ENCODE measurements around the gene RTL10. TPM values are rescaled to one million over a fixed set of nuclear protein-coding genes. Genes with fewer than 3 reads are reported as not detected.

Gene RTL10
- total and polyA plus RNA-seq, 2 of the 8 experiments (the other 6 are each of a cell fraction or from before 2014, with no cell fraction given) = 11.5 to 18.8 TPM

DNA sequence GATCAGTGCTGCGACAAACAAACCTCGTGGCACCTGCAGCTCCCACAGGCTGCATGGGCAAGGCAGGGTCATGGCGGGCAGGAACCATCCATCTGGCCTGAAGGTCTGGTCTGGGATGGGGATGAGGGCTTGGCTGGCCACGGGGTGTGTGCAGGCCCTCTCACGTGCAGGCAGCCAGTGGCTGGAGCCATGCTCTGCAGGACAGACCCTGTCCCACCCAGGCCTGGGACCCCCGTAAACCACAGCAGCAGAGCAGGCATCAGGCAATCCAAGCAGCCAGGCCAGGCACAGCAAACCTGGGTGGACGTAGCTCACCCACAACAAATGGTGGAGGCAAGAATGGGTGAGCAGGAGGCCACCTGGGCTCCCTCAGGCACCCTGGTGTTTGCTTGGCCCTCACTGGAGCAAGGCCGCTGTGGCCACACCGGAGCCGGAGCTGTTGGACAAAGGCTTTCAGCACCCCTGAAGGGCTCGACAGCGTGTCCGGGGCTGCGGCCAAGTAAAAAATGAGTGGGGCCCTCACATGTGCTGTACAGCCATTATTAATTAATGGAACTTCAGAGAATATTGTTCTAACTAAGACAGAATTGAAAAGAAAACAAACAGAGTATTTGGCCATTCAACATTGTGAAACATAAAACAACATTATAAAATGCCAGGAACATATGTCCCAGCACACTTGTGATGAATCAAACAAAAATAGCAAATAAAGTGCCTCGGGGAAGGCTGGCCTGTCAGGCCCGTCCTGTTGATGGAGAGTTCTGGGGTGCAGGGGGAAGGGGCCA is 24.0 kb upstream of the RTL10 start:
- TF ChIP-seq BCL11A (IDR thresholded peaks at IDR 0.05; ENCODE audit: low read depth in 2 of 2, low read length in 2 of 2) = no peak
- TF ChIP-seq, protein P1, sequence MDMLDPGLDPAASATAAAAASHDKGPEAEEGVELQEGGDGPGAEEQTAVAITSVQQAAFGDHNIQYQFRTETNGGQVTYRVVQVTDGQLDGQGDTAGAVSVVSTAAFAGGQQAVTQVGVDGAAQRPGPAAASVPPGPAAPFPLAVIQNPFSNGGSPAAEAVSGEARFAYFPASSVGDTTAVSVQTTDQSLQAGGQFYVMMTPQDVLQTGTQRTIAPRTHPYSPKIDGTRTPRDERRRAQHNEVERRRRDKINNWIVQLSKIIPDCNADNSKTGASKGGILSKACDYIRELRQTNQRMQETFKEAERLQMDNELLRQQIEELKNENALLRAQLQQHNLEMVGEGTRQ (IDR thresholded peaks at IDR 0.05; ENCODE audit: low read length) = no peak
- no peak for TF ChIP-seq SIX5 (IDR thresholded peaks at IDR 0.05; ENCODE audit: low read depth, low read length)
- TF ChIP-seq SP4 (IDR thresholded peaks at IDR 0.05; ENCODE audit: low read length) = no peak
- no peak for TF ChIP-seq JUN (IDR thresholded peaks at IDR 0.05; ENCODE audit: low read depth, low read length)
- TF ChIP-seq, protein P2, sequence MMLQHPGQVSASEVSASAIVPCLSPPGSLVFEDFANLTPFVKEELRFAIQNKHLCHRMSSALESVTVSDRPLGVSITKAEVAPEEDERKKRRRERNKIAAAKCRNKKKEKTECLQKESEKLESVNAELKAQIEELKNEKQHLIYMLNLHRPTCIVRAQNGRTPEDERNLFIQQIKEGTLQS (IDR thresholded peaks at IDR 0.05; ENCODE audit: insufficient read depth, low read depth, low read length) = no peak
- no peak for TF ChIP-seq SP1 (IDR thresholded peaks at IDR 0.05; ENCODE audit: low read depth, low read length)
- no peak for TF ChIP-seq EZH2 (IDR thresholded peaks at IDR 0.05; ENCODE audit: low read depth, low read length, severe bottlenecking)
- TF ChIP-seq HDAC6 (IDR thresholded peaks at IDR 0.05; ENCODE audit: low read depth, low read length) = no peak
- TF ChIP-seq CREB1 (IDR thresholded peaks at IDR 0.05) = no peak
- peaks cover 11 to 26% (median 20%) of the 10 kb centered on the region in 4 experiments for H3K4me1 ChIP-seq (replicated peaks in 1 of 4; ENCODE audit: control insufficient read depth in 3 of 4, insufficient read depth in 4 of 4, low read length in 3 of 4)
- no peaks in the 10 kb centered on the region for H3K9me3 ChIP-seq (ENCODE audit: insufficient read depth in 2 of 2, low read depth in 1 of 2, low read length in 1 of 2)
- H3K79me1 ChIP-seq (ENCODE audit: low read depth, low read length) = no peaks in the 10 kb centered on the region; the same call in 1 of the 2 replicates
- H2BK120ac ChIP-seq (replicated peaks; ENCODE audit: low read depth, low read length) = no peak overlapping the region
- H3K4me3 ChIP-seq (ENCODE audit: extremely low read depth in 1 of 4, insufficient read depth in 2 of 4, low read depth in 3 of 4, low read length in 4 of 4) = no peak overlapping the region
- CTCF ChIA-PET (ENCODE audit: partially characterized antibody) = interaction anchor here (1.4 to 2.2 kb wide), 2 partner anchors 11 to 23 kb away, joined by 3 to 12 read pairs; no protein-coding TSS in a partner anchor
- H2BK20ac ChIP-seq (ENCODE audit: low read length) = peak overlapping the region; percentile 86; the same call in 1 of the 2 replicates
- DNase-seq (ENCODE audit: low read depth in 1 of 2, low spot score in 2 of 2) (peak in 1 of 2 experiments; percentile 40), FAIRE-seq (no peak)
- POLR2A ChIA-PET (ENCODE audit: partially characterized antibody) = interaction anchor here (1.0 to 1.6 kb wide), 2 partner anchors 12 to 21 kb away, joined by 3 read pairs; no protein-coding TSS in a partner anchor
- peak overlapping the region; percentile 95 for H2AK5ac ChIP-seq (ENCODE audit: low read depth, low read length)
- no peak overlapping the region for H3K9ac ChIP-seq (replicated peaks in 1 of 4; ENCODE audit: extremely low read depth in 1 of 4, low read depth in 3 of 4, low read length in 3 of 4)
- H4K91ac ChIP-seq (replicated peaks; ENCODE audit: insufficient read length, low read length) = peak overlapping the region; percentile 96
- H2AFZ ChIP-seq (ENCODE audit: low read length) = no peak overlapping the region
- no peak overlapping the region for H3K14ac ChIP-seq (ENCODE audit: insufficient read length)
- peak overlapping the region; percentile 40; the same call in 1 of the 2 replicates for H2BK5ac ChIP-seq (ENCODE audit: low read depth, low read length)
- peak overlapping the region; percentile 91 for H3K4ac ChIP-seq (replicated peaks; ENCODE audit: insufficient read length, low read depth, low read length)
- no peak overlapping the region for H3K27ac ChIP-seq (ENCODE audit: low read depth, low read length)
- no peaks in the 10 kb centered on the region for H3K79me2 ChIP-seq (ENCODE audit: control insufficient read depth in 1 of 2, insufficient read depth in 2 of 2, low read length in 2 of 2)
- no peak overlapping the region; the same call in 1 of the 2 replicates for H4K8ac ChIP-seq (ENCODE audit: extremely low read depth, insufficient read depth, low read length)
- H3K23me2 ChIP-seq (ENCODE audit: low read depth, low read length) = peaks cover 4% of the 10 kb centered on the region
- no peak overlapping the region for H3K23ac ChIP-seq (ENCODE audit: insufficient read length)
- no peak overlapping the region; the same call in 1 of the 2 replicates for H3K18ac ChIP-seq (ENCODE audit: extremely low read depth, low read length)
- no peak overlapping the region for H4K5ac ChIP-seq (ENCODE audit: insufficient read length, low read depth, low read length)
- peaks cover 0 to 3% (median 0%) of the 10 kb centered on the region in 4 experiments; a peak in 1 of 7 replicates for H3K27me3 ChIP-seq (replicated peaks in 1 of 4; ENCODE audit: control insufficient read depth in 3 of 4, extremely low read depth in 1 of 4, insufficient read depth in 3 of 4, low read length in 3 of 4)
- H3K56ac ChIP-seq (replicated peaks; ENCODE audit: insufficient read length, low read depth, low read length) = no peak overlapping the region
- peak overlapping the region; percentile 65; the same call in 1 of the 2 replicates for H2BK15ac ChIP-seq (ENCODE audit: low read length)
- H3K36me3 ChIP-seq (ENCODE audit: control insufficient read depth in 2 of 4, insufficient read depth in 4 of 4, low read length in 3 of 4) = 0 out of 8 replicates have a peak, but pooled peaks cover 0 to 2% (median 0%) of the 10 kb centered on the region in 4 experiments
- peak overlapping the region; percentile 63; the same call in 1 of the 2 replicates for H2BK12ac ChIP-seq (ENCODE audit: low read depth, low read length)
- no peaks in the 10 kb centered on the region for H4K20me1 ChIP-seq (replicated peaks in 1 of 2; ENCODE audit: control insufficient read depth in 1 of 2, insufficient read depth in 2 of 2, low read length in 2 of 2)
- H3K4me2 ChIP-seq (ENCODE audit: insufficient read depth in 1 of 2, low read depth in 2 of 2, low read length in 2 of 2) = no peak overlapping the region; a peak in 1 of 4 replicates
- WGBS, 2 experiments (ENCODE audit: extremely low coverage in 1 of 2, insufficient coverage in 1 of 2, insufficient read length in 1 of 2, insufficient replicate concordance in 2 of 2, low coverage in 1 of 2, low lambda C conversion rate in 2 of 2, missing lambda C conversion rate in 1 of 2) = 89% methylated on average over 16 of the region's 16 CpGs; no CpG with 5 or more reads in 1 of the 2 experiments
